KMS-11 (cell line): ENCODE results near the gene SHISA8.
"Not testable (repeated sequence)": the region's sequence is repeated elsewhere in the genome, so short reads cannot be mapped to it uniquely, and the experiment has no call there.

ENCODE experiments used
- H2AFZ ChIP-seq: fragments of 200-600 bp; sonication (generic); 2 replicates; pipeline ENCODE4 v1.6.1; 2016; ENCODE audit warnings: antibody characterized with exemption, mixed run types, low read depth
- H3K27ac ChIP-seq: fragments of 200-600 bp; sonication (generic); 2 replicates; pipeline ENCODE4 v1.6.1; 2016; ENCODE audit warnings: mild to moderate bottlenecking, mixed run types
- H3K27me3 ChIP-seq: fragments of 200-600 bp; sonication (generic); 2 replicates; pipeline ENCODE4 v1.6.1; 2017; ENCODE audit warnings: mild to moderate bottlenecking, low read depth, mixed run types, moderate library complexity; ENCODE audit not compliant: insufficient read depth
- H3K36me3 ChIP-seq: fragments of 200-600 bp; sonication (generic); 2 replicates; pipeline ENCODE4 v1.6.1; 2017; ENCODE audit warnings: mild to moderate bottlenecking, mixed run types; ENCODE audit not compliant: insufficient read depth
- H3K4me1 ChIP-seq: fragments of 200-600 bp; sonication (generic); 2 replicates; pipeline ENCODE4 v1.6.1; 2016; ENCODE audit warnings: mild to moderate bottlenecking, low read depth, mixed run types; ENCODE audit not compliant: poor library complexity, severe bottlenecking
- H3K4me2 ChIP-seq: fragments of 200-600 bp; sonication (generic); 2 replicates; pipeline ENCODE4 v1.7.0; 2016; ENCODE audit warnings: mild to moderate bottlenecking, mixed run types
- H3K4me3 ChIP-seq: fragments of 200-600 bp; sonication (generic); IDR thresholded peaks from 2 replicates; pipeline ENCODE4 v1.6.1; 2017; ENCODE audit warnings: low read depth, low read length, mixed read lengths; ENCODE audit not compliant: insufficient read depth
- H3K79me2 ChIP-seq: fragments of 200-600 bp; sonication (generic); 2 replicates; pipeline ENCODE4 v1.6.1; 2016; ENCODE audit warnings: low read depth, mixed run types; ENCODE audit not compliant: insufficient read depth
- H3K9ac ChIP-seq: fragments of 200-600 bp; sonication (generic); 2 replicates; pipeline ENCODE4 v1.6.1; 2016; ENCODE audit warnings: mild to moderate bottlenecking, mixed run types
- H4K20me1 ChIP-seq: fragments of 200-600 bp; sonication (generic); 2 replicates; pipeline ENCODE4 v1.6.1; 2016; ENCODE audit warnings: mild to moderate bottlenecking, mixed run types; ENCODE audit not compliant: insufficient read depth
- CTCF ChIP-seq: fragments of 200-600 bp; sonication (generic); conservative IDR thresholded peaks from 2 replicates; pipeline ENCODE4 v1.6.1; 2017; ENCODE audit warnings: low read depth, mild to moderate bottlenecking, antibody characterized with exemption, low read length, moderate library complexity, mixed read lengths

Gene SHISA8

GRCh38 chr22:41874090-41874489, 40.8 kb downstream of the SHISA8 start:
- Histone ChIP-seq H3K4me1 (peaks cover 2% of the 10 kb centered on the region), H3K36me3 (peaks cover 3% of the 10 kb centered on the region; the same call in 1 of the 2 replicates), H3K27me3 (no peaks in the 10 kb centered on the region), H3K9ac (no peak overlapping the region), H4K20me1 (no peaks in the 10 kb centered on the region), H3K27ac (no peak overlapping the region), H2AFZ (no peak overlapping the region), H3K79me2 (no peaks in the 10 kb centered on the region), H3K4me3 (no peak overlapping the region), H3K4me2 (no peak overlapping the region)
- TF ChIP-seq CTCF, result no peak

- no peak overlapping the region for H3K9ac ChIP-seq
- H3K27me3 ChIP-seq, result no peaks in the 10 kb centered on the region
- TF ChIP-seq CTCF, result no peak
- no peaks in the 10 kb centered on the region; the same call in 1 of the 2 replicates for H3K36me3 ChIP-seq
- H2AFZ ChIP-seq, result no peak overlapping the region
- H3K4me2 ChIP-seq, result no peak overlapping the region
- no peak overlapping the region for H3K27ac ChIP-seq
- no peaks in the 10 kb centered on the region for H3K79me2 ChIP-seq
- H4K20me1 ChIP-seq, result no peaks in the 10 kb centered on the region
- H3K4me3 ChIP-seq, result no peak overlapping the region
- H3K4me1 ChIP-seq, result peaks cover 2% of the 10 kb centered on the region
Measured at GRCh38 chr22:41873391-41873790, 41.5 kb downstream of the SHISA8 start.

GRCh38 chr22:41870786-41871185, 44.1 kb downstream of the SHISA8 start:
- Histone ChIP-seq H3K4me3 (no peak overlapping the region), H3K4me2 (no peak overlapping the region), H3K9ac (no peak overlapping the region), H3K27ac (no peak overlapping the region), H3K27me3 (no peaks in the 10 kb centered on the region), H4K20me1 (no peaks in the 10 kb centered on the region), H2AFZ (no peak overlapping the region), H3K36me3 (no peaks in the 10 kb centered on the region; the same call in 1 of the 2 replicates), H3K79me2 (peaks cover 2% of the 10 kb centered on the region; the same call in 1 of the 2 replicates), H3K4me1 (peaks cover 2% of the 10 kb centered on the region)
- TF ChIP-seq CTCF, result no peak

- H3K4me2 ChIP-seq, H3K9ac ChIP-seq, H2AFZ ChIP-seq, H3K4me3 ChIP-seq, H3K79me2 ChIP-seq, H3K27me3 ChIP-seq, H3K36me3 ChIP-seq, H3K4me1 ChIP-seq, H3K27ac ChIP-seq, H4K20me1 ChIP-seq: not testable (repeated sequence)
Measured at GRCh38 chr22:41870081-41870480, 44.8 kb downstream of the SHISA8 start.

- Histone ChIP-seq H3K27ac (no peak overlapping the region), H3K79me2 (peaks cover 19% of the 10 kb centered on the region), H3K27me3 (no peaks in the 10 kb centered on the region), H3K36me3 (no peaks in the 10 kb centered on the region; the same call in 1 of the 2 replicates), H2AFZ (no peak overlapping the region), H3K4me2 (no peak overlapping the region), H4K20me1 (0 out of 2 replicates have a peak, but pooled peaks cover under 1% of the 10 kb centered on the region), H3K4me1 (peaks cover 5% of the 10 kb centered on the region), H3K9ac (no peak overlapping the region), H3K4me3 (no peak overlapping the region)
- TF ChIP-seq CTCF, result no peak
Measured at GRCh38 chr22:41868556-41868955, 46.3 kb downstream of the SHISA8 start.
